Right ventricle myocardium inferior (tissue), 1 donor: ENCODE results near the gene CCDC154. TPM values are rescaled to one million over a fixed set of nuclear protein-coding genes. Genes with fewer than 3 reads are reported as not detected.

Experiments
- total RNA-seq: library from RNA; stranded (reverse); fragmentation: NEBNext Ultra II Directional; extraction: Animal tissue kit (Norgen Biotek cat#: 25700); gene quantifications from one replicate; pipeline ENCODE4 v1.2.1, GENCODE V29; 2021
- donor health status: DM: no; HTN: yes; CAD: no; lungs with severe emphysema.

Gene CCDC154
- total RNA-seq, 1 donor from 2014 or later: 1.7 TPM

Other genes starting within 250 kb of the CCDC154 start
- 0.30 TPM for gene TPSG1, start 219.3 kb downstream of the CCDC154 start, total RNA-seq
- 10.0 TPM for gene TPSB2, start 214.4 kb downstream of the CCDC154 start, total RNA-seq
- gene TPSAB1, start 203.9 kb downstream of the CCDC154 start, total RNA-seq: 9.4 TPM
- 0.54 TPM for gene TPSD1, start 188.5 kb downstream of the CCDC154 start, total RNA-seq
- 89.4 TPM for gene UBE2I, start 134.9 kb downstream of the CCDC154 start, total RNA-seq
- gene BAIAP3, start 110.9 kb downstream of the CCDC154 start, total RNA-seq: 1.9 TPM
- gene TSR3, start 92.7 kb downstream of the CCDC154 start, total RNA-seq: 54.6 TPM
- 35.0 TPM for gene GNPTG, start 92.6 kb downstream of the CCDC154 start, total RNA-seq
- 11.3 TPM for gene UNKL, start 29.9 kb downstream of the CCDC154 start, total RNA-seq
- 11.3 TPM for gene UQCC4, start 23.8 kb downstream of the CCDC154 start, total RNA-seq
- gene PERCC1, start 13.5 kb downstream of the CCDC154 start, total RNA-seq: 0.35 TPM
- 49.5 TPM for gene CLCN7, start 30.5 kb upstream of the CCDC154 start, total RNA-seq
- gene PTX4, start 44.4 kb upstream of the CCDC154 start, total RNA-seq: not detected
- gene TELO2, start 48.8 kb upstream of the CCDC154 start, total RNA-seq: 18.9 TPM
- gene TMEM204, start 89.1 kb upstream of the CCDC154 start, total RNA-seq: 30.7 TPM
- 7.2 TPM for gene IFT140, start 167.5 kb upstream of the CCDC154 start, total RNA-seq
- gene CRAMP1, start 167.8 kb upstream of the CCDC154 start, total RNA-seq: 9.8 TPM
- 41.5 TPM for gene JPT2, start 233.7 kb upstream of the CCDC154 start, total RNA-seq